Osteocyte (in vitro differentiated cells): ENCODE results near the gene SFT2D3. TPM values are rescaled to one million over a fixed set of nuclear protein-coding genes. Genes with fewer than 3 reads are reported as not detected.
A peak's percentile ranks its signal among the peaks of the same experiment; 100 is the strongest.

ENCODE experiments used
- DNase-seq: peaks from one replicate; pipeline ENCODE4 v3.0.0; 2021; ENCODE audit warnings: mixed read lengths; ENCODE audit not compliant: unreplicated experiment; ENCODE audit errors: extremely low spot score
- H3K27ac Mint-ChIP-seq: one replicate; pipeline ENCODE4 v1.8.0; 2021; ENCODE audit warnings: mild to moderate bottlenecking, mixed read lengths; ENCODE audit not compliant: unreplicated experiment
- H3K27me3 Mint-ChIP-seq: one replicate; pipeline ENCODE4 v1.8.0; 2021; ENCODE audit warnings: mixed read lengths; ENCODE audit not compliant: unreplicated experiment
- H3K36me3 Mint-ChIP-seq: one replicate; pipeline ENCODE4 v1.8.0; 2021; ENCODE audit warnings: mixed read lengths; ENCODE audit not compliant: unreplicated experiment
- H3K4me1 Mint-ChIP-seq: one replicate; pipeline ENCODE4 v1.8.0; 2021; ENCODE audit warnings: mixed read lengths; ENCODE audit not compliant: unreplicated experiment
- H3K4me3 Mint-ChIP-seq: one replicate; pipeline ENCODE4 v1.8.0; 2021; ENCODE audit warnings: mild to moderate bottlenecking, moderate library complexity, mixed read lengths; ENCODE audit not compliant: unreplicated experiment
- H3K9me3 Mint-ChIP-seq: one replicate; pipeline ENCODE4 v1.8.0; 2021; ENCODE audit warnings: mixed read lengths; ENCODE audit not compliant: unreplicated experiment
- total RNA-seq: library from RNA; stranded (reverse); gene quantifications from 2 replicates; pipeline ENCODE4 v1.2.1, GENCODE V29; 2021
- TF ChIP-seq, protein P1 (sequence below): fragments of 200-600 bp; sonication (generic); IDR thresholded peaks from 2 replicates; pipeline ENCODE4 v1.5.0; 2021; ENCODE audit warnings: antibody characterized with exemption, mild to moderate bottlenecking, moderate library complexity

The SFT2D3 gene
- total RNA-seq, 1 donor from 2014 or later, result 8.4 TPM

DNA sequence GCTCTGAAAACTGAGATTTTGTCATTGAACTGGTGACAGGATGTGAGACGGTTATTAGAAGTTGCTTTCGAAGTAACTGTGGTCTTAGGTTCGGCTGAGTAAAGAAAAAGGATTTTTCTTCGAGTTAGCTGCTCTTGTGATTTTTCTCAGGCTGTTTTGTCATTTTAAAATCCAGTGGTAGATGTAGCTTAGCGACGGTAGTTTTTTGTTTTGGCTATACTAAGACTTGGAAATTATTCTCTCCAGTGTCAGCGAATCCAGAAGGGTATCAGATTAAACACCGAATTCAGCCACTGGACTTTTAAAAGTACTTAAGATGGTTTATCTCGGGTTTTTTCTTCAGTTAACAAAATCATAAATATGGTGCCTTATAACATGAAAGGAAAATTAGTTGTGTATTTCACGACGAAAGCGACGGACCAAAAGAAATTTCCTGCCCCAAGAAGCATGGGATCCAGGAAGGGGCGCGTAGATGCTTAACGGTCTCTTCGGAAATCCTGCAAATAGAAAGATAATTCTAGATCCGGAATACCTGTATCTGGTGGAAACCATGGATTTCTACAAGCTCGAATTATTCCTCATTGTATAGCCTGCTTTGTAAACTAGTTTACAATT is 1.2 kb downstream of the SFT2D3 start:
- no peaks in the 10 kb centered on the region for H3K9me3 Mint-ChIP-seq
- TF ChIP-seq, protein P1, sequence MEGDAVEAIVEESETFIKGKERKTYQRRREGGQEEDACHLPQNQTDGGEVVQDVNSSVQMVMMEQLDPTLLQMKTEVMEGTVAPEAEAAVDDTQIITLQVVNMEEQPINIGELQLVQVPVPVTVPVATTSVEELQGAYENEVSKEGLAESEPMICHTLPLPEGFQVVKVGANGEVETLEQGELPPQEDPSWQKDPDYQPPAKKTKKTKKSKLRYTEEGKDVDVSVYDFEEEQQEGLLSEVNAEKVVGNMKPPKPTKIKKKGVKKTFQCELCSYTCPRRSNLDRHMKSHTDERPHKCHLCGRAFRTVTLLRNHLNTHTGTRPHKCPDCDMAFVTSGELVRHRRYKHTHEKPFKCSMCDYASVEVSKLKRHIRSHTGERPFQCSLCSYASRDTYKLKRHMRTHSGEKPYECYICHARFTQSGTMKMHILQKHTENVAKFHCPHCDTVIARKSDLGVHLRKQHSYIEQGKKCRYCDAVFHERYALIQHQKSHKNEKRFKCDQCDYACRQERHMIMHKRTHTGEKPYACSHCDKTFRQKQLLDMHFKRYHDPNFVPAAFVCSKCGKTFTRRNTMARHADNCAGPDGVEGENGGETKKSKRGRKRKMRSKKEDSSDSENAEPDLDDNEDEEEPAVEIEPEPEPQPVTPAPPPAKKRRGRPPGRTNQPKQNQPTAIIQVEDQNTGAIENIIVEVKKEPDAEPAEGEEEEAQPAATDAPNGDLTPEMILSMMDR, result no peak
- no peak for DNase-seq
- peaks cover 42% of the 10 kb centered on the region for H3K4me1 Mint-ChIP-seq
- H3K27ac Mint-ChIP-seq, result peak overlapping the region; percentile 91
- H3K36me3 Mint-ChIP-seq, result peaks cover 22% of the 10 kb centered on the region
- H3K27me3 Mint-ChIP-seq, result no peaks in the 10 kb centered on the region
- H3K4me3 Mint-ChIP-seq, result peak overlapping the region; percentile 78

DNA sequence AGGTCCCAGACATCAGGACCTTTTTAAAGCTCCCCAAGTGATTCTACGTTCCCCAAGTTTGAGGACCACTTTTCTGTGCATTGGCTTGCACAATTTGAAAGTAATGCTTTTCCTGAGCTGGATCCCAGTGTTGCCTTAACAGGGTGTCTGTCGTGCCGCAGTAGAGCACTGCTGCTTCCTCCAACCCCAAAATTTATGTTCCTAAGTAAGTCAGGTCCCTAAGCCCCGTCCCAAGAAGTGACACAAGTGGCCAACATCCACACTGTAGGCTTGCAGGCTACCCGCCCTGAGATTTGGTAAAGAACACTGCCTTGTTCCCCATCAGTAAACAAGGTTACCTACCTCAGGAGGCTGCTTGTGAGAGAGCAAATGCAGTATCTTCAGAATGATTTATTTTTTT is 2.0 kb downstream of the SFT2D3 start:
- H3K4me3 Mint-ChIP-seq, result no peak overlapping the region
- no peaks in the 10 kb centered on the region for H3K27me3 Mint-ChIP-seq
- no peak for DNase-seq
- no peak overlapping the region for H3K27ac Mint-ChIP-seq
- H3K9me3 Mint-ChIP-seq, result no peaks in the 10 kb centered on the region
- H3K4me1 Mint-ChIP-seq, result peaks cover 50% of the 10 kb centered on the region
- TF ChIP-seq, protein P1, result no peak
- peaks cover 27% of the 10 kb centered on the region for H3K36me3 Mint-ChIP-seq

DNA sequence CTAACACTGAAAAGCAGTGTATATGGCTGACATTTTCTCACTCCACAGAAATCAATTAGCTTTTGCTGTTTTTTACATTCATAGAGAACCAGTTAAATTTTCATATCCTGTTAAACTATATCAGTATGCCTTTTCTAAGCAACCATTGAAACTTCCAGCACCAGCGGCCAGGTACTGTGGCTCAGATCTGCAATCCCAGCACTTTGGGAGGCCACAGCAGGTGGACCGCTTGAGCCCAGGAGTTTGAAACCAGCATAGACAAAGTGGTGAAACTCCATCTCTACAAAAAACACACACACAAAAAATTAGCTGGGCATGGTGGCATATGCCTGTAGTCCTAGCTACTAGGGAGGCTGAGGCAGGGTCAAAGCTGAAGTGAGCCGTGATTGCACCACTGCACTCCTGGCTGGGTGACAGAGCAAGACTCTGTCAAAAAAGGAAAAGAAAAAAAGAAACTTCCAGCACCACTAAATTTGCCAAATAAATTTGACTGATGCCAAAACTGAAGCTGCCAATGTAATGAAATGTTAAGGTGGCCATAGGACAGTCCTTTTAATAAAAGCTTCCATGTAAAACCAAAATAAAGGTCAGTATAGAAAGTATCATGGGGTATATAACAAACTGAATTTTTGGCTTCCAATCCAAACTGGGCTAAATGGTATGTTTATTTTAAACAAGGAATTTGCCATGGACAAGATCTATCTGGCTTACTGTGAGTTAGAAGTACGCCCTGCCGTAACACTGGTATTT is 3.5 kb downstream of the SFT2D3 start:
- no peak for DNase-seq
- Mint-ChIP-seq H3K9me3 (no peaks in the 10 kb centered on the region), H3K36me3 (peaks cover 37% of the 10 kb centered on the region), H3K4me1 (peaks cover 52% of the 10 kb centered on the region), H3K27me3 (no peaks in the 10 kb centered on the region), H3K27ac (no peak overlapping the region), H3K4me3 (no peak overlapping the region)
- TF ChIP-seq, protein P1, result no peak

DNA sequence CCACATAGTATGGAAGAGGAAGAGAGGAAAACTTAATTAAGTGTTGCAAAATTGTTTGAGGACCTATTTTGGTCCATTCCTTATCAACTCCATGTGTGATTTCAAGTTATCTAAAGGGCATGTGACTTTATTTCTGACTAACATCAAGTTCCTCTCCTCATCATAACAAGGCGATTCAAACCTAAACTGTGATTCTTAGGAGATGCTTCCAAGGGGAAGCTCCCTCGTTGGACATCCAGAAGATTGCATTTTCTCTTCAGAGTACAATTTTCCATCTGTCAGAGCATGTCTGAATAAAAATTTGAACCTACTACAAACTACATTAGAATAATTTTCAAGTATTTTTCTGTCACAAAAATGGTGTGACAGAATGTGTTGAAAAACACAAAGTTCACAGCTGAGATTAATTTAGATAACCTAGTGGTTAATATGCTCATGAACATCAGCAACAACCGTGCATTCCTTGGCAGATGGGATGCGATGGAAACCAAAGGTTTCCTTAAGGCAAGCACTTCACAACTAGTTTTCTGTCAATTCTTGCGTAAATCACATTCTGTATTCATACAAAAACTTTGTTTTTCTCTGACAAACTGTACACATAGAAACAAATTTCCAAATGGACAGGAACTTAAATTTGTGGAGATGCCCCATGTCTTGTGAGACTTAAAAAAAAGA is 4.2 kb downstream of the SFT2D3 start:
- TF ChIP-seq, protein P1, result no peak
- peaks cover 47% of the 10 kb centered on the region for H3K4me1 Mint-ChIP-seq
- H3K27me3 Mint-ChIP-seq, result no peaks in the 10 kb centered on the region
- DNase-seq, result no peak
- H3K9me3 Mint-ChIP-seq, result no peaks in the 10 kb centered on the region
- H3K4me3 Mint-ChIP-seq, result no peak overlapping the region
- peak overlapping the region; percentile 13 for H3K27ac Mint-ChIP-seq
- H3K36me3 Mint-ChIP-seq, result peaks cover 40% of the 10 kb centered on the region
